Activated CD4-positive, alpha-beta T cell treated with anti-CD3 and anti-CD28 coated beads, Interleukin-2, amount 50 U/mL, for 24 hours (primary cell): ENCODE measurements around the gene GPR17.

ENCODE experiments used
- DNase-seq, 2 donors: peaks; one replicate each; pipeline ENCODE4 v3.0.0-alpha.2; 2020; ENCODE audit warnings: low read depth in 1 of 2, low spot score in 1 of 2

Gene GPR17

DNA sequence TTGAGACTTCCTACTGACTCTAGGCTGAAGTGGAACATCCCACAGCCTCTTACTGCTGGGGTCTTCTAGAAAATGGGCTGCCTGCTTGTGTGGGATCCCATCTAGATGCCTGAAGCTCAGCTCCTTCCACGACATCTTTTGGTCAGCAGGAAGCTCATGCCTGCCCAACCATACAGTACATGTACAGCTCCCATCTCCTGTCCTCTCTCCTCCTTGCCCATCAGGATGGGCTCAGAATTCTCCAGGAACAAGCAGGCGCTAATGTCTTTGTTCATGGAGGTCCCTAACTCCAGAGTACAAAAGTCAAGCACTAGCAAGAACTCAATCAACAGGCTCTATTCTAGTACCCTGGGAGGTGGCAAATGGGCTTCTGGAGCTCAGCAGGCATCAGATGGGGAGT, 31.7 kb upstream of the GPR17 start:
- DNase-seq = no peak

DNA sequence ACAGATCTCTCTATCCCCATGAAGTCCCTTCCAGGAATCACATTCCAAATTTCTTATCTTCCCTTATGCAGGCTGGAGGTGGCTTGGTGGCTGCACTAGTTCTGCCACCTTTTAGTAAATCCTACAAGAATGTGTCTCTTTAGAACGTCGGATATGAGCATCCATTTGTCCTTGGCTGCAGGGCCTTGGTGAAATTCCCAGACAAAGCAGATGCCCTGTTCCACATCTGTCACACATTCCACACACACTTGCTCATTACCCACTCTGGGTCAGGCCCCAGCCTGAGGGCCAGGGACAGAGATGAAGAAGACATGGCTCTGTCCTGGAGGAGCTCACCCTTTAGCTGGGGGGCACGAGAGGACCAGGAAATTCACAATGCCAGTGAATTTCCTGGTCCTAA, 31.2 kb upstream of the GPR17 start:
- DNase-seq = no peak

DNA sequence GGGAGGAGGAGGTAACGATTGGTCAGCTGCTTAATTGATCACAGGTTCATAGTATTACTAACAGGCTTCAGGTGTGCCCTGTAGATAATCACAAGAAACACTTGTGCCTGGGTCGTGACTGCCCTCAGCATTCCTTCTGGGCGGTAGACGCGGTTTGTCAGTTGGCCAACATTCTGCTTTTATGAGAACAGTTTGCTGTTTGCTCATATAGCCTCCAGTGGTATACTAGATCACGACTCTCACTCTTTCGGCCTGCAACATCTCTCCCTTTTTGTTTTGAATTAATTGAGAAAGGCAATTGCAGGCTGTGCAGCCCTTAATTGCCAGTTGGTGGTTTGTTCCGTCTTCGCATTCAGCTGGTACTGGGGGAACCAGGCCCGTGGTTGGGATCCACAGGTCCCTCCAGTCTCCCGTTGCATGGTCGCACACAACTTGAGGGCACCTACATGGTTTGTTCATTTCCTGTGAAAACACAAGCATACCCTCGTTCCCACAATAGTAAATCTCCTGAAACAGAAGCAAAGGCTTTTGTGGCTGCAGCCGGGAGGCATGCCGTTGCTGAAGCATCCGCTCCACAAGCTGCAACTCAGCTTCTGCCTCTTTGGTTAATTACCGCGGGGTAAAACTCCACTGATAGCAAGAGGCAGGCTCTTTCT, 30.3 kb upstream of the GPR17 start:
- DNase-seq = no peak

DNA sequence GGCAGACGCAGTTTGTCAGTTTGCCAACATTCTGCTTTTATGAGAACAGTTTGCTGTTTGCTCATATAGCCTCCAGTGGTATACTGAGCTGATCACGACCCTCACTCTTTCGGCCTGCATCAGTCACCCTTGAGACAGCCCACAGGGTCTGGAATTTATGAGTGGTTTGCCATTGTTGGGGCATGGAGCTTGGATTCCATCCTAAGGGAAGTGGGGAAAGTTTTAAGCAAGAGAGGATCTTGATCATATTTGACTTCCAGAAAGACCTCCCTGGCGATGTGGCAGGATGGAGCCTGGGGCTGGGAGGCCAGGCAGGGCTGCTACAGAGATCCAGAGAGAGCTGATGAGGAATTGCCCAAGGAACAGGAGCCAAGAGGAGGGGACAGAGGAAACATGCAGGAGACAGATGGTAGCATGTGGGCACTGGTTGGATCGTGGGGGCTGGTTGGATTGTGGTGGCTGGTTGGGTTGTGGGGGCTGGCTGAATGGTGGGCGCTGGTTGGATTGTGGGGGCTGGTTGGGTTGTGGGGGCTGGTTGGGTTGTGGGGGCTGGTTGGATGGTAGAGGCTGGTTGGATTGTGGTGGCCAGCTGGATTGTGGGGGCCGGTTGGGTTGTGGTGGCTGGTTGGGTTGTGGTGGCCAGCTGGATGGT, 27.3 kb upstream of the GPR17 start:
- no peak for DNase-seq

DNA sequence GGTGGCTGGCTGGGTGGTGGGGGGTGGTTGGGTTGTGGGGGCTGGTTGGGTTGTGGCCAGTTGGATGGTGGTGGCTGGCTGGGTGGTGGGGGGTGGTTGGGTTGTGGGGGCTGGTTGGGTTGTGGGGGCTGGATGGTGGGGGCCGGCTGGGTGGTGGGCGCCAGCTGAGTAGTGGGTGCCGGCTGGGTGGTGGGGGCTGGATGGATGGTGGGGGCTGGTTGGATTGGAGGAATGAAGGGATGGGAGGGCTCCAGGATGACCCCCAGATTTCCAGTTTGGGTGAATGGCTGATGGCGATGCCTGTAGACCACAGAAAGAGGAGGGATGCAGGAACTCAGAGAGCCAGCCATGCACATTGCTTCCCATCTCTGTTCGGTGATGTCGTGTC, 26.8 kb upstream of the GPR17 start:
- no peak for DNase-seq

DNA sequence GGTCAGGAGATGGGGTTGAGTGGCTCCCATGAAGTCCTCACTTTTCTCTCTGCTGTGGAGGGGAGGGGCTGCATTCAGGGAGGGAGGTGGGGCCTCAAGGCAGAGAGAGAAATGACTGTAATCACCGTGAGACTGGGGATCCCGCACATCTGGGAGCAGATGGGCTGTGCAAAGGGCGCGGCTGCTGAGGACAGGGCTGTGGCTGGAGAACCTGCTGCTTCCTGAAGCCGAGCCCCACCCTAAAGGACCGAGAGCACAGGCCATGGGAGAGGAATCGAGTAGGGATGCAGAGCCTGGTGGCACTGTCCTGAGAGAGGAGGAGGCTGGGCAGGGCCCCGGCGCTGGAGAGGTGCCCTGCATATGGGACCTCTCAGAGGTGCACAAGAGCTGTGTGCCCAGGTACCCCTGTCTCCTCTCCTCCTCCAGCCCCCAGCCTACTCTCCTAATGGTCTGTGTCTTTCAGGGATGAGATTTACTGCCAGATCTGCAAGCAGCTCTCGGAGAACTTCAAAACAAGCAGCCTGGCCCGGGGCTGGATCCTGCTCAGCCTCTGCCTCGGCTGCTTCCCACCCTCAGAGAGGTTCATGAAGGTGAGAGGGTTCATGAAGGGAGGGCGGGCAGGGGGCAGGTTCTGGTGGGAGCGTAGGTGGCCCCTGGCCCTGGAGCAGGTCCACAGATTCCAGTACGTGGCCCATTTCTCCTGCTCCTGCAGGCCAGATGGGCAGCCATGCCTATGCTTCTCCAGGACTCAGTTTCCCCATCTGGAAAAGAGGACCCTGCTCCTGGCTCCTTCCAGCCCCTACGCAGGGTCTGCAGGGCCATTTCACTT, 25.9 kb upstream of the GPR17 start:
- DNase-seq = no peak

DNA sequence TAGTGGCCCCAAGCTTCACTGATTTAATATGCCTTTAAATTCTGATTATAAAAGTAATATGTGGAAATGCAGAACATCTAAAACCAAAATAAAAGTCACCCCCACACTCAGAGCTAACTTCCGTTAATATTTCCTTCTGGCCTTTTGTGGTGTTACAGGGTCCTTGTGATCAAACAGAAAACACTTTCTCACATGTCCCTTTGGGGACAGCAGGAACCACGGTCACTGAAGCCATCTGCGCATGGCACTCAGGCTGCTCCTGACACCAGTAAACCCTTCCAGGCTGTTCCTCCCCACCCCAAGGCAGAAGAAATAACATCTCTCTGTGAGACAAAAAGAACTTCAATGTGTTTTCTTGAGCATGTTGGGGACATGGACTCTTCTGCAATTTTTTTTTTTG, 25.1 kb upstream of the GPR17 start:
- DNase-seq = no peak

DNA sequence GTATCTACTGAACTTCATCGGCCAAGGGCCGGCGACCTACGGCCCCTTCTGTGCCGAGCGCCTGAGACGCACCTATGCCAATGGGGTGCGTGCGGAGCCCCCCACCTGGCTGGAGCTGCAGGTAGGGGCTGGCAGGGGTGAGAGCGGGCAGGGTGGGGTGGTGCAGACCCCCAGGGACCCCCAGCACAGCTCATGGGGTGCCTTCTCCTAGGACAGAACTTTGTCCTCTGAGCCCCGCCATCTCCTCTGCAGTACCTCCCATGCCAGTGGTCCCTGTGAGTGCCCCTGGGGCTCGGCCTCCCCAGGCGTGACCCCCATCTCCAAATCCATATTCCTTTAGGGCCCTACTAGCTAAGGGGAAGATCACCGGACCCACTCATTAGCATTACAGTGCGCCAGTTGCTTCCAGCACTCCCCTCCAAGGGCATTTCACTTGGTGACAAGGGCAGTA, 23.9 kb upstream of the GPR17 start:
- DNase-seq = no peak

DNA sequence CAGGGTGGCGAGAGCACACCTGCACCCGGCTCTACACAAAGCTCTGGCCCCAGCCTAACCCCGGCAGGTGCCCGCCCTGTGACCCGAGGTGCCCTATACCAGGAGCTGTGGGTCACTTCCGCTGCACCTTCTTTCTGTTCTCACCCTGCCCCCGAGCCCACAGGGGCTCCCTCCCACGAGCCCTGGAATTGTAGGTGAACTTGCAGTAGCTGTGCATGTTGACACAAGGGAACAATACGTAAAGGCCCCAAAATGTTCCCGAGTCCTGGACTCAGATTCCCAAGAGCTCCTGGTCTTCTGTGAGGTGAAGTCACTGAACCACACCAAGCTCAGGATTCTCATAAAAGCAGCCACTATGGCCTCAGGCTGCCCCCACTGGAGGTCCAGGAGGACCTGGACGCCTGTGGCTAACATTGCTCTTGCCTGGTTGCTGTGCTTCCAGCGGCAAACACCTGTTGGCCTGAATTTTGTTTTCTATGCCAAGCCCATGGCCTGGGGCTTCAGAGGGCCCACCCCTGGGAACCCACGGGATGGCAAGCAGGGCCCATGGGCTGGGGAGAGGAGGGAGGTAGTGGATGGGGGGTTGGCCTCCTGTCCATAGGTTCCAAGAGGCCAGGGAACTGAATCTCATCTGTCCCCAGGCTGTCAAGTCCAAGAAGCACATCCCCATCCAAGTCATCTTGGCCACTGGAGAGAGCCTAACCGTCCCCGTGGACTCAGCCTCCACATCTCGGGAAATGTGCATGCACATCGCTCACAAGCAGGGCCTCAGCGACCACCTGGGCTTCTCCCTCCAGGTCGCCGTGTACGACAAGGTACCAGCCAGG, 23.2 kb upstream of the GPR17 start:
- no peak for DNase-seq

DNA sequence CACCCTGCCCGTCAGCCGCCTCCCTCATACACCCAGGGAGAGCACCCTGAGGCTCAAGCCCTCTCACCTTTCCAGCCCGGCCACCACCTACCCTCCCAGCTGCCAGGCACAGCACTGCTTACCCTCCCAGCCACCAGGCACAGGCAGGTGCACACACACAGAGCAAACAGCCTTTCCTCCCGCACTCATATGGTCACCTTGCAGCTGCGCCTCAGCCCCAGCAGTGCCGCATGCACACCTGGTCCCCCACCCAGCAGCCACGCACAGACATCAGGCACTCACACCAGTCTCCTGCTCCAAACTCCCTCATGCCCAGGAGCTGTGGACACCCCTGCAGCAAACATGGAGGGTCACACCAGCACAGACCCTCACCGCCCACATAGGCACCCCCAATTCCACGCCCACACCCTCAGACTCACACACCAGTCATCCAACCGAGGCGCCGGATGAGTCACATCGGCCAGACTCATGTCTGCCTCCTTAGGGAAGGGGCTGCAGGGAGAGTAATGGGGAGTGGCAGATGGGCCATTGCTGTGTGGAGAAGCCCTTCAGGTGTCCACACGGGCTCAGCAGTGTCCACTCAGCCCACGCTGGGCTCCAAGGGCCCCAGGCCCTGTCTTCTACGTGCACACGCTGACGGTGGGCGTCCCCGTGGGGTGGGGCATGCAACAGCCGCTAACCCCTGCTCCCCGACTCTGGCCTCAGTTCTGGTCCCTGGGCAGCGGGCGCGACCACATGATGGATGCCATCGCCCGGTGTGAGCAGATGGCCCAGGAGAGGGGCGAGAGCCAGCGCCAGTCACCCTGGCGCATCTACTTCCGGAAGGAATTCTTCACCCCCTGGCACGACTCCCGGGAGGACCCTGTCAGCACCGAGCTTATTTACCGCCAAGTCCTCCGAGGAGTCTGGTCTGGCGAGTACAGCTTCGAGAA, 22.3 kb upstream of the GPR17 start:
- DNase-seq = no peak

DNA sequence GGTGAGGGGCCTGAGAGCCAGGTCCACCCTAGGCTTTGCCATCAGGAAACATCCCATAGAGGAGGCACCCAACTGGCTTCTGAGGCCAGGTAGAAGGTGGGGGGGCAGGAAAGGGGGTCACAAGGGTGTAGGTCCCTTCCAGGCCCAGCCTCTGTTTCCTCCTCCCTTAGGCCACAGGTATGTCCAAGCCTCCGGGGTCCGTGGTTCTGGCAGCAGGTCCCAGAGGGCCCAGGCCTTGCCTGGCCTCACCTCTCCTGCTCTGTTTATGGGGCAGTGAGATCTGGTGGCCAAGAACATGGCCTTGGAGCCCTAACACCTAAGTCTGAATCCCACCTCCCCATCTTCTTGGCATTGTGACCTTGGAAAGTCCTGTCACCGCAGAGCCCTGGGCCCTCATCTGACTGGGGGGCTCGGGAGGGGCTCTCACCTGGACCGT, 21.6 kb upstream of the GPR17 start:
- DNase-seq = no peak

DNA sequence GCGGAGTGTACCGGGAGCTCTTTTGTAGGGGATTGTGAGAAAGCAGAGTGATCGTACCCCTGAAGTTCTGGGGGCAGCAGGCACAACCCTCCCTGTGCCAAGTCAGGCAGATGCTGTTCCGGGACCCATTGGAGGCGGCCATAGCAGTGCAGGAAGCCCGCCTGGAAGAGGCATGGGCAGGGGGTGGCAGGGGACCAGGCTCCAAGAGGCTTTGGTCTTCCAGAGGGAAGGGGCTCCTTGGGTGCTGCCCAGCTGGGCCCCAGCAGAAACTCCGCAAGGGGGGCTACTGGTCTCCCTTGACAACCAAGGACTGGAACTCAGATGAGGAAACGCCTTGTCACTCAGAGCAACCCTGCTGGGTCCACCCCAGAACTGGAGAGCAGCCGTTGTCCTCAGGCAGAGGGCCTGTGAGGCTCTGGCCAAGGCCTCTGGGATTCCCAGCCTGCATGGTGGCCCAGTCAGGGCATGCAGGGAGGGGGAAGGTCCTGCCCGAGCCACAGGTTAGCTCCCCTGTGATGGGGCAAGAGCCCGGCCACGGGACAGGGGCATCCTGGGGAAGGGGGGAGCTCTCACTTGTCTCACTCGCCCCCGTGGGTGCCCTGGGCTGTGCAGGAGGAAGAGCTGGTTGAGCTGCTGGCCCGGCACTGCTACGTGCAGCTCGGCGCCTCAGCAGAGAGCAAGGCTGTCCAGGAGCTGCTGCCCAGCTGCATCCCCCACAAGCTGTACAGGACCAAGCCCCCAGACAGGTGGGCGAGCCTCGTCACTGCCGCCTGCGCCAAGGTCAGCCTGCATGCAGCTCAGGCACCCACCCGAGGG, 21.0 kb upstream of the GPR17 start:
- DNase-seq = no peak

DNA sequence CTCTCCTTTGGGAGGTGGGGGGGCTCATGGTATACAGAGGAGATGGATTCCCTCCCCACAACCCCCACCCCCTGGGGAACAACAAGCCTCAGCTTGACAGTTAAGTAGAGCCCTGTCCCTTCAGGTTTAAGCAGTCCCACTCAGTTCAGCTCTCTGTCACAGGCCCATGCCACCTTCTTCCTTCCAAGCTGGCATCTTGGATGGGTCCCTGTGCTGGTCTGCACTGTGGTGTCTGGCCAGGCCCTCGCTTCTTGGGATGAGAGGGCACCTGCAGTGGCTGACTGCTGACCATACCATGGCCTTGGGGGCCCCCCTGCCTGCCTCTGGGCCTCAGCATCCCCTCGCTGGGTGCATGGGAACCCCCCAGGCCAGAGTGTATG, 20.4 kb upstream of the GPR17 start:
- DNase-seq = no peak

DNA sequence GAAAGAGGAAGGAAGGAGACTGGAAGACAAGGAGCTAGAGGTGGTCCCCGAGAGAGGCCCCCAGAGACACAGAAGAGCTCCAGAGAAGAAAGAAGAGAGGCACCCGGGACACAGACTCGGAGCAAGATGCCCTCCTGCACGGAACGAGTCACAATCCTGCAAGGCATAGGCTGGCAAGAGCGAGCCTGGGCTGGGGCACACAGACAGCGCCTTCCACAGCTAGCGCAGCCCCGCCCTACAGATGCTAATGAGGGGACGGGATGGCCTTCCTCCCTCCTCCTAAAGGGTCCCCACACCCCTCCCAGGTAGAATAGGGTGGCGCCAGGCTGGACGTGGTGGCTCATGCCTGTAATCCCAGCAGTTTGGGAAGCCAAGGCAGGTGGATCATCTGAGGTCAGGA, 19.8 kb upstream of the GPR17 start:
- DNase-seq = no peak

DNA sequence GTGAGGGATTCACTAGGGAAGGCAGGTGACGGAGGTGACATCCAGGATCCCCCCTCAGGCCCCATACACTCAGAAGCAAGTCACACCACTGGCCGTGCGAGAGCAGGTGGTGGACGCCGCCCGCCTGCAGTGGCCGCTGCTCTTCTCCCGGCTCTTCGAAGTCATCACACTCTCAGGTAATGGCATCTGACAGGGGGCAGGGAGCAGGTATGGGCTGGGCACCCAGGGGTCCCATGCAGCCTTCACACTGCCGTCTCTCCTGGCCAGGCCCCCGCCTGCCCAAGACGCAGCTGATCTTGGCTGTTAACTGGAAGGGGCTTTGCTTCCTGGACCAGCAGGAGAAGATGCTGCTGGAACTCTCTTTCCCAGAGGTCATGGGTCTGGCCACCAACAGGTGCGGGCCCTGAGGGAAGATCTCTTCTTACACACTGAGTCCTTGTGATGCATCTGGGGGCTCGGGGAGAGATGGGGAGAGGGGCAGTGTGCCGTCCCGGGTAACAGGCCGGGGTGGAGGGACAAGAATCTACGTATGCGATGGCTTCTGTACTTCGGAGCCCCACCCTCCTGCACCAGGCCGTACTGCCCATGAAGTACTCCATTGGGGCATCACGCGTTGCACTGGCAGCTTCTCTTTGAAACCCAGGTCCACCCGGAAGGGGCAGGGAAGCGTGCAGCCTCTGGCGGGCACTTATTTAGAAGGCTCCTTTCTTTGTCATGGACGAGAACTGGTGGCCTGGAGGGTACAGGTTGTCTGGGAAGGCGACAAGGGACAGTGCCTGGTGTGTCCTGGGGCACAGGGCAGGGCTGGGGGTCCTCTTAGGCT, 18.8 kb upstream of the GPR17 start:
- no peak for DNase-seq

DNA sequence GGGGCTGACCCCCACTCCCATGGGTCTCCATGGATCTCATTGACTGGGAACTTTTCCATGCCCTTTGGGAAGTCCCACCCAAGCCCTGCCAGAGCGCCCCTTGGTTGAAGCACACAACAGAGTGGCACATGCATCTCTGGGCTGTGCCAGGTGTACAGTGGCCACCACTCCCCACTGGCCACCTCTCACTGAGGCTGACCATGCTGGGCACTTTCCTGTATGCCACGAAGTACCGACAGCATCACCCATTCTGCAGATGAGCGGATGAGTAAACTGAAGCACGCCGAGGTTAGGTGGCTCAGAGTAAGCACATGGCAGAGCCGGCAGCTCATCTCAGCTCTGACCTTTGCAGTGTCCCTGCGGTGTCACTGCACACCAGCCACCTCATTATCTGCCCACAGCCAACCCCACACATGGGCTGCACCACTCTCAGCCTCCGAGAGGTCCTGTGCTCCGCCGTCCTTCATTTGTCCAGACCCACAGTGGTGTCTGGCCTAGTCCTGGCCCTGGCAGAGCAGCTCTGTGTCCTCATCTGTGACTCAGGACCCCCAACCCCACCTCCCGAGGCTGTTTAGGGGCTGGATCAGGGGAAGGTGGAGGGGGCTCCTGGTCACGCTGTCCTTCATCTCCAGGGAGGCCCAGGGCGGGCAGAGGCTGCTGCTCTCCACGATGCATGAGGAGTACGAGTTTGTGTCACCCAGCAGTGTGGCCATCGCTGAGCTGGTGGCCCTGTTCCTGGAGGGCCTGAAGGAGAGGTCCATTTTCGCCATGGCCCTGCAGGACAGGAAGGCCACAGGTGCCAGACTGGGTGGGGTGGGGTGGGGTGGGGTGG, 18.0 kb upstream of the GPR17 start:
- DNase-seq = no peak

DNA sequence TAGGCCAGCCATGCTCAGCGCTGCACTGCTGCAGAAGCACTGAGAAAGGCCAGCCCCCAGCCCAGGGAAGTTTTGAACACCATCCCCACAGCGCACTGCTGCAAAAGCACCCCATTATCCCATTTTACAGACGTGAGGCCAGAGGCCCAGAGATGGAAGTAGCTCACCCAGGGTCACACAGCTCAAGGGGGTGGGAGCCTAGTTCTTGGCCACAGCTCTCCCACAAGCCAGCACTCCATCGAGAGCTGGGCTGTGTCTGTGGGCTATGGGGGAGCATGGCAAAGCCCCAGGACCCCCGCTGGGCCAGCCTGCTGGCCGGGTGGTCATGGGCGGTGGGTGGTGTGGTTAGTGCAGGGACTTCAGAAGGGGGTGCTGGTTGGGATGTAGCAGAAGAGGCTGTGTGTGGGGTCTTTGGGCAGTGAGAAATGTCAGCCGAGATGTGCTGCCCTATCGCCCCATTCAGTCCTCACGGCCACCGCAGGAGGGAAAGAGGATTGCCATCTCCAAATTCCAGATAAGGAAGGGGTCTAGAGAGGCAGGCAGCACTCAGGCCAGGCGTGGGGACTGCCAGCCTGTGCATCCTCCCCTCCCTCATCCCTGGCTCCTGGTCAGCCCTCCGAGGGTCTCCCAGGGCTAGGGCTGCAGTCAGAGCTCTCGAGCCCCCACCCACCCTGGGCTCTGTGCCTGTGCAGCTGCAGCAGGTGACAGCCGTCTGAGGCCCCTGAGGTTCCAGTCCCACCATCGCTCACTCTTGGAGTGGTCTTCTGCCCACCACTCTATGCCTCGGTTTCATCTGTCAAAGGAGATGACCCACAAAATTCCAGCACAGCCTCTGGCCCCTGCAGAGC, 17.0 kb upstream of the GPR17 start:
- no peak for DNase-seq
